ENCODE data around the gene C9.
"Not testable (repeated sequence)": the region's sequence is repeated elsewhere in the genome, so short reads cannot be mapped to it uniquely, and the experiment has no call there.

The C9 gene

GRCh38 chr5:39328731-39329130 is 35.6 kb downstream of the C9 start:
- no peak overlapping the region for H2AFZ ChIP-seq (ENCODE audit: low read depth, low read length)
- no peak overlapping the region for H3K4ac ChIP-seq (ENCODE audit: low read depth in 1 of 2, low read length in 2 of 2)
- H2BK120ac ChIP-seq (ENCODE audit: low read depth, low read length) = no peak overlapping the region
- no peak overlapping the region for H3K27ac ChIP-seq (ENCODE audit: low read length, poor library complexity, severe bottlenecking)
- H3K36me3 ChIP-seq (ENCODE audit: control insufficient read depth in 1 of 2, insufficient read depth in 2 of 2, low read depth in 1 of 2, low read length in 2 of 2) = no peaks in the 10 kb centered on the region
- H3K9me3 ChIP-seq (ENCODE audit: control insufficient read depth, low read length) = no peaks in the 10 kb centered on the region
- no peak overlapping the region for H3K14ac ChIP-seq (ENCODE audit: low read length in 2 of 2)
- no peak overlapping the region for H2BK5ac ChIP-seq (ENCODE audit: low read depth, low read length, poor library complexity, severe bottlenecking)
- no peak overlapping the region for H2AK5ac ChIP-seq (ENCODE audit: low read length, severe bottlenecking)
- no peak overlapping the region for H2BK15ac ChIP-seq (ENCODE audit: low read depth, poor library complexity, severe bottlenecking)
- DNase-seq = no peak
- no CpG with 5 or more reads among the region's 1 CpG for WGBS
- H3K4me1 ChIP-seq (ENCODE audit: control insufficient read depth, insufficient read depth, low read depth, low read length) = no peaks in the 10 kb centered on the region
- no peak overlapping the region for H3K9ac ChIP-seq (ENCODE audit: low read length)
- no peak overlapping the region for H3K18ac ChIP-seq (ENCODE audit: low read depth in 1 of 2, low read length in 2 of 2)
- no peak overlapping the region for H4K91ac ChIP-seq (ENCODE audit: low read length)
- H3K23ac ChIP-seq (ENCODE audit: low read length in 2 of 2) = no peak overlapping the region
- no peak overlapping the region for H3K4me3 ChIP-seq (ENCODE audit: insufficient read depth in 1 of 2, low read depth in 1 of 2, low read length in 2 of 2)
- H3K27me3 ChIP-seq (ENCODE audit: control insufficient read depth in 1 of 2, insufficient read depth in 1 of 2, low read length in 2 of 2) = no peaks in the 10 kb centered on the region
- no peak overlapping the region for H2BK12ac ChIP-seq (ENCODE audit: low read length in 2 of 2)
- no peak overlapping the region for H4K8ac ChIP-seq (ENCODE audit: low read length)
- no peaks in the 10 kb centered on the region for H3K79me1 ChIP-seq (replicated peaks; ENCODE audit: low read length, poor library complexity, severe bottlenecking)
- H3K4me2 ChIP-seq (ENCODE audit: low read length, poor library complexity, severe bottlenecking) = no peak overlapping the region

GRCh38 chr5:39323542-39323941 is 40.8 kb downstream of the C9 start:
- no peaks in the 10 kb centered on the region for H3K36me3 ChIP-seq (ENCODE audit: control insufficient read depth in 1 of 2, insufficient read depth in 2 of 2, low read depth in 1 of 2, low read length in 2 of 2)
- H2BK12ac ChIP-seq (ENCODE audit: low read length in 2 of 2) = no peak overlapping the region
- no peak overlapping the region for H2BK15ac ChIP-seq (ENCODE audit: low read depth, poor library complexity, severe bottlenecking)
- H3K9me3 ChIP-seq (ENCODE audit: control insufficient read depth, low read length) = peaks cover 3% of the 10 kb centered on the region
- no peak overlapping the region for H2BK5ac ChIP-seq (ENCODE audit: low read depth, low read length, poor library complexity, severe bottlenecking)
- no peak overlapping the region for H3K9ac ChIP-seq (ENCODE audit: low read length)
- no peak overlapping the region for H4K91ac ChIP-seq (ENCODE audit: low read length)
- H3K79me1 ChIP-seq (replicated peaks; ENCODE audit: low read length, poor library complexity, severe bottlenecking) = no peaks in the 10 kb centered on the region
- no peak for DNase-seq
- no CpG with 5 or more reads among the region's 3 CpGs for WGBS
- H3K14ac ChIP-seq (ENCODE audit: low read length in 2 of 2) = no peak overlapping the region
- no peaks in the 10 kb centered on the region for H3K27me3 ChIP-seq (ENCODE audit: control insufficient read depth in 1 of 2, insufficient read depth in 1 of 2, low read length in 2 of 2)
- H3K18ac ChIP-seq (ENCODE audit: low read depth in 1 of 2, low read length in 2 of 2) = no peak overlapping the region
- H3K4me3 ChIP-seq (ENCODE audit: insufficient read depth in 1 of 2, low read depth in 1 of 2, low read length in 2 of 2) = no peak overlapping the region
- H3K4me2 ChIP-seq (ENCODE audit: low read length, poor library complexity, severe bottlenecking) = no peak overlapping the region
- no peak overlapping the region for H3K27ac ChIP-seq (ENCODE audit: low read length, poor library complexity, severe bottlenecking)
- H3K4ac ChIP-seq (ENCODE audit: low read depth in 1 of 2, low read length in 2 of 2) = no peak overlapping the region
- H2AFZ ChIP-seq (ENCODE audit: low read depth, low read length) = no peak overlapping the region
- H2AK5ac ChIP-seq (ENCODE audit: low read length, severe bottlenecking) = no peak overlapping the region
- no peak overlapping the region for H3K23ac ChIP-seq (ENCODE audit: low read length in 2 of 2)
- H3K4me1 ChIP-seq (ENCODE audit: control insufficient read depth, insufficient read depth, low read depth, low read length) = no peaks in the 10 kb centered on the region
- no peak overlapping the region for H4K8ac ChIP-seq (ENCODE audit: low read length)
- no peak overlapping the region for H2BK120ac ChIP-seq (ENCODE audit: low read depth, low read length)

GRCh38 chr5:39319395-39319794 is 44.9 kb downstream of the C9 start:
- Histone ChIP-seq H3K9ac (ENCODE audit: low read length) (no peak overlapping the region), H3K18ac (ENCODE audit: low read depth in 1 of 2, low read length in 2 of 2) (no peak overlapping the region), H2BK120ac (ENCODE audit: low read depth, low read length) (no peak overlapping the region), H2AK5ac (ENCODE audit: low read length, severe bottlenecking) (no peak overlapping the region), H2BK12ac (ENCODE audit: low read length in 2 of 2) (no peak overlapping the region), H2AFZ (ENCODE audit: low read depth, low read length) (no peak overlapping the region), H3K9me3 (ENCODE audit: control insufficient read depth, low read length) (peaks cover 3% of the 10 kb centered on the region), H3K27ac (ENCODE audit: low read length, poor library complexity, severe bottlenecking) (no peak overlapping the region), H2BK5ac (ENCODE audit: low read depth, low read length, poor library complexity, severe bottlenecking) (no peak overlapping the region), H3K4me2 (ENCODE audit: low read length, poor library complexity, severe bottlenecking) (no peak overlapping the region), H3K36me3 (ENCODE audit: control insufficient read depth in 1 of 2, insufficient read depth in 2 of 2, low read depth in 1 of 2, low read length in 2 of 2) (no peaks in the 10 kb centered on the region), H3K4ac (ENCODE audit: low read depth in 1 of 2, low read length in 2 of 2) (no peak overlapping the region), H4K8ac (ENCODE audit: low read length) (no peak overlapping the region), H3K4me1 (ENCODE audit: control insufficient read depth, insufficient read depth, low read depth, low read length) (no peaks in the 10 kb centered on the region), H3K14ac (ENCODE audit: low read length in 2 of 2) (no peak overlapping the region), H3K4me3 (ENCODE audit: insufficient read depth in 1 of 2, low read depth in 1 of 2, low read length in 2 of 2) (no peak overlapping the region), H4K91ac (ENCODE audit: low read length) (no peak overlapping the region), H3K79me1 (replicated peaks; ENCODE audit: low read length, poor library complexity, severe bottlenecking) (no peaks in the 10 kb centered on the region), H3K23ac (ENCODE audit: low read length in 2 of 2) (peak overlapping the region in 1 of 2 experiments; percentile 42), H2BK15ac (ENCODE audit: low read depth, poor library complexity, severe bottlenecking) (no peak overlapping the region), H3K27me3 (ENCODE audit: control insufficient read depth in 1 of 2, insufficient read depth in 1 of 2, low read length in 2 of 2) (no peaks in the 10 kb centered on the region)
- DNase-seq = no peak
- 87% methylated on average over 3 of the region's 3 CpGs for WGBS

- H2BK15ac ChIP-seq (ENCODE audit: low read depth, poor library complexity, severe bottlenecking); H4K91ac ChIP-seq (ENCODE audit: low read length); H3K4me2 ChIP-seq (ENCODE audit: low read length, poor library complexity, severe bottlenecking); H3K9ac ChIP-seq (ENCODE audit: low read length); H2BK120ac ChIP-seq (ENCODE audit: low read depth, low read length); H3K79me1 ChIP-seq (replicated peaks; ENCODE audit: low read length, poor library complexity, severe bottlenecking); H4K8ac ChIP-seq (ENCODE audit: low read length); H3K36me3 ChIP-seq (ENCODE audit: control insufficient read depth in 1 of 2, insufficient read depth in 2 of 2, low read depth in 1 of 2, low read length in 2 of 2); H3K23ac ChIP-seq (ENCODE audit: low read length in 2 of 2); H3K4me1 ChIP-seq (ENCODE audit: control insufficient read depth, insufficient read depth, low read depth, low read length); H3K18ac ChIP-seq (ENCODE audit: low read depth in 1 of 2, low read length in 2 of 2); H2AK5ac ChIP-seq (ENCODE audit: low read length, severe bottlenecking); H3K27ac ChIP-seq (ENCODE audit: low read length, poor library complexity, severe bottlenecking); H3K4me3 ChIP-seq (ENCODE audit: insufficient read depth in 1 of 2, low read depth in 1 of 2, low read length in 2 of 2); H3K27me3 ChIP-seq (ENCODE audit: control insufficient read depth in 1 of 2, insufficient read depth in 1 of 2, low read length in 2 of 2); DNase-seq; H3K9me3 ChIP-seq (ENCODE audit: control insufficient read depth, low read length); H2BK5ac ChIP-seq (ENCODE audit: low read depth, low read length, poor library complexity, severe bottlenecking); H3K4ac ChIP-seq (ENCODE audit: low read depth in 1 of 2, low read length in 2 of 2); H3K14ac ChIP-seq (ENCODE audit: low read length in 2 of 2); H2AFZ ChIP-seq (ENCODE audit: low read depth, low read length); H2BK12ac ChIP-seq (ENCODE audit: low read length in 2 of 2): not testable (repeated sequence)
- WGBS = no CpG with 5 or more reads among the region's 3 CpGs
Observed at GRCh38 chr5:39316464-39316863, 47.8 kb downstream of the C9 start.

Measured in mesenchymal stem cell (in vitro differentiated cells and primary cell).